BLaER1 treated with 17β-estradiol and CSF1 and Interleukin-3, amounts not matched to agents 10 nM and 100 nM (cell line): ENCODE measurements around the gene ABLIM2.

Experiments used
- H3K27ac ChIP-seq, 11 experiments: shearing (Covaris generic); formaldehyde crosslinking; 2 replicates each; pipeline ENCODE4 v1.8.1; 2022
- H3K27me3 ChIP-seq, 11 experiments: shearing (Covaris generic); formaldehyde crosslinking; 2 replicates each; pipeline ENCODE4 v1.8.1; 2022
- H3K36me3 ChIP-seq, 11 experiments: shearing (Covaris generic); formaldehyde crosslinking; 2 replicates each; pipeline ENCODE4 v1.8.1; 2022
- H3K4me1 ChIP-seq, 10 experiments: shearing (Covaris generic); formaldehyde crosslinking; 2 replicates each; pipeline ENCODE4 v1.8.1; 2022
- H3K4me2 ChIP-seq, 11 experiments: shearing (Covaris generic); formaldehyde crosslinking; 2 replicates each; pipeline ENCODE4 v1.8.1; 2022
- H3K4me3 ChIP-seq, 10 experiments: shearing (Covaris generic); formaldehyde crosslinking; 2 replicates each; pipeline ENCODE4 v1.8.1; 2022
- H3K9ac ChIP-seq, 11 experiments: shearing (Covaris generic); formaldehyde crosslinking; 2 replicates each; pipeline ENCODE4 v1.8.1; 2022
- H3K9me3 ChIP-seq, 11 experiments: shearing (Covaris generic); formaldehyde crosslinking; replicated peaks in 1 of 11; 2 replicates each; pipeline ENCODE4 v1.8.1; 2022
- H4K20me1 ChIP-seq, 11 experiments: shearing (Covaris generic); formaldehyde crosslinking; 2 replicates each; pipeline ENCODE4 v1.8.1; 2022
- Cebpa-rat ChIP-seq, 11 experiments: shearing (Covaris generic); IDR thresholded peaks; 2 replicates each; pipeline ENCODE4 v1.8.1; 2022

ABLIM2 gene

DNA sequence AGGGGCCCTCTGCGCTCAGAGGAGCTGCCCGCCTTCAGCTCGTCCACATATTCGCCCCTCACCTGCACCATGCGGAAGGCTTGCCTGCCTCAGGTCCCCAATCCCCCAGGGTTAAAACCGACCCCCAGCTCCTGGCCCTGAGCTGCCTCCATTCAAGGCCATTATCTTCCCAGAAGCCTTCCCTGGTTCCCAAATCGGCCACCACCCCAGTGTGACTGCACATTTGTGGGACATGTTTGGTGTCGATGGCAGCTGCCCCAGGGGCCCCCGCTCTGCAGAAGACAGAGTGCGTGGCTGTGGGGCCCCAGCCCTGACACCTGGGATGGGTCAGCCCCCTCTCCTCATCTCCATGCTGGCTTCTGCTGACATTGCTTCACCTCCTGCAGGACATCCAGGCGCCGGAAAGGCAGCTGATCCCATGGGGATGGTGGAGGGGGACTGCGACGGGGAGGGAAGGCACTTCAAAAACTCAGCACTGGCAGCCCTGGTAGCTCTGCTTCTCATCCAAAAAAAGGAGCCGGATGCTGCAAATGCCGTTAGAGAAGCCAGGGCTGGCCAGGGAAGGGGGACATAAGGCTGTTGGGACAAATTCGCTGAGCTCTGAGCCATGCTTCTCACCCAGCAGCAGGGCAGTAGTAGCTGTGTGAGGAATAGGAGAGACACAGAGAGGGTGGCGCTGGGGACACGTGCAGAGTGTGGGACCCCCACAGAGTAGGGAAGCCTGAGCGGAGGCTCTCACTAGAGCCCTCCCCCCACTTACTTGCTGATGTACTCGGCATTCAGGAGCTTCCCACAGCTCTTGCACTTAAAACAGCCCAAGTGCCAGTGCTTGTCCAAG lies 78.5 kb downstream of the ABLIM2 start:
- Histone ChIP-seq H3K27ac (peak overlapping the region in 3 of 11 experiments; percentile 12 to 36 (median 26); a peak in 4 of 22 replicates), H3K4me2 (peak overlapping the region; percentile 59 to 94 (median 86); a peak in 21 of 22 replicates), H3K27me3 (peaks cover 0 to 52% (median 0%) of the 10 kb centered on the region in 11 experiments; a peak in 6 of 22 replicates), H3K4me1 (peaks cover 34 to 82% (median 65%) of the 10 kb centered on the region in 10 experiments), H4K20me1 (peaks cover 0 to 59% (median 5%) of the 10 kb centered on the region in 11 experiments; a peak in 10 of 22 replicates), H3K9ac (peak overlapping the region in 4 of 11 experiments; percentile 19 to 56 (median 36); a peak in 5 of 22 replicates), H3K36me3 (no peaks in the 10 kb centered on the region), H3K9me3 (peaks cover 0 to 14% (median 8%) of the 10 kb centered on the region in 11 experiments; a peak in 10 of 22 replicates), H3K4me3 (peak overlapping the region in 1 of 10 experiments; percentile 23; a peak in 2 of 20 replicates)
- TF ChIP-seq Cebpa-rat (IDR thresholded peaks at IDR 0.05), result no peak

- TF ChIP-seq Cebpa-rat (IDR thresholded peaks at IDR 0.05), result no peak
- peaks cover 0 to 7% (median 2%) of the 10 kb centered on the region in 11 experiments; a peak in 10 of 22 replicates for H3K9me3 ChIP-seq
- H3K36me3 ChIP-seq, result no peaks in the 10 kb centered on the region
- H3K4me1 ChIP-seq, result peaks cover 34 to 78% (median 64%) of the 10 kb centered on the region in 10 experiments
- H3K9ac ChIP-seq, result peak overlapping the region in 2 of 11 experiments; percentile 2 to 56; a peak in 3 of 22 replicates
- H3K4me2 ChIP-seq, result peak overlapping the region; percentile 59 to 94 (median 86)
- peak overlapping the region in 2 of 11 experiments; percentile 16 to 52; a peak in 2 of 22 replicates for H3K27ac ChIP-seq
- no peak overlapping the region for H3K4me3 ChIP-seq
- peaks cover 0 to 59% (median 5%) of the 10 kb centered on the region in 11 experiments; a peak in 10 of 22 replicates for H4K20me1 ChIP-seq
- peaks cover 0 to 52% (median 0%) of the 10 kb centered on the region in 11 experiments; a peak in 6 of 22 replicates for H3K27me3 ChIP-seq
Measured at GRCh38 chr4:8079031-8079885, 79.4 kb downstream of the ABLIM2 start.

GRCh38 chr4:8078610-8079015 lies 80.0 kb downstream of the ABLIM2 start:
- Histone ChIP-seq H3K27ac (peak overlapping the region in 2 of 11 experiments; percentile 16 to 52; a peak in 2 of 22 replicates), H3K4me2 (peak overlapping the region; percentile 59 to 94 (median 86)), H3K27me3 (peaks cover 0 to 52% (median 0%) of the 10 kb centered on the region in 11 experiments; a peak in 6 of 22 replicates), H4K20me1 (peaks cover 0 to 59% (median 5%) of the 10 kb centered on the region in 11 experiments; a peak in 10 of 22 replicates), H3K9ac (peak overlapping the region in 1 of 11 experiments; percentile 2; a peak in 1 of 22 replicates), H3K36me3 (no peaks in the 10 kb centered on the region), H3K4me3 (no peak overlapping the region), H3K9me3 (peaks cover 0 to under 1% (median 0%) of the 10 kb centered on the region in 11 experiments; a peak in 1 of 22 replicates), H3K4me1 (peaks cover 34 to 72% (median 63%) of the 10 kb centered on the region in 10 experiments)
- TF ChIP-seq Cebpa-rat (IDR thresholded peaks at IDR 0.05), result no peak

DNA sequence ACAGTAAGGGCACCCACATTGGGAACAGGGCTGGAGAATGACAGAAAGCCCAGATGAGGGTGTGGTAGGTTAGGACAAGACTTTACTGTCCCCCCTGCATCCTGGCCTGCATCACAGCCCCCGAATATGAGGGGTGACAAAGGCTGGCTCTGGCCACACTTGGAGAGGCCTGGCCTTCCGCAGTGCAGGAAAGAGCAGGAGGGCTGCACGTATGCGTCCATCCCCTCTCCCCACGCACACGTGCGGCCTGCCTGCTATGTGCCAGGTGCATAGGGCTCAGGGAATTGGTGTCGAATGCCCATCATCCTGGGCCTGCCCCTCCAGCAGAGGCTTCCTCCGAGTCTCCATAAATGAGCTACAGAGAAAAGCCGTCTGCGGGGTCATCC lies 80.5 kb downstream of the ABLIM2 start:
- Histone ChIP-seq H3K36me3 (no peaks in the 10 kb centered on the region), H3K9me3 (no peaks in the 10 kb centered on the region), H3K4me2 (peak overlapping the region in 7 of 11 experiments; percentile 67 to 94 (median 90); a peak in 12 of 22 replicates), H3K27ac (peak overlapping the region in 1 of 11 experiments; percentile 52; a peak in 1 of 22 replicates), H3K4me1 (peaks cover 34 to 68% (median 59%) of the 10 kb centered on the region in 10 experiments), H4K20me1 (peaks cover 0 to 61% (median 5%) of the 10 kb centered on the region in 11 experiments; a peak in 10 of 22 replicates), H3K4me3 (no peak overlapping the region), H3K9ac (no peak overlapping the region), H3K27me3 (peaks cover 0 to 48% (median 0%) of the 10 kb centered on the region in 11 experiments; a peak in 6 of 22 replicates)
- TF ChIP-seq Cebpa-rat (IDR thresholded peaks at IDR 0.05), result no peak

GRCh38 chr4:8077181-8078108 lies 81.2 kb downstream of the ABLIM2 start:
- H3K36me3 ChIP-seq, result no peaks in the 10 kb centered on the region
- no peak for TF ChIP-seq Cebpa-rat (IDR thresholded peaks at IDR 0.05)
- H3K4me1 ChIP-seq, result peaks cover 34 to 68% (median 56%) of the 10 kb centered on the region in 10 experiments
- peaks cover 0 to 61% (median 5%) of the 10 kb centered on the region in 11 experiments; a peak in 10 of 22 replicates for H4K20me1 ChIP-seq
- H3K9ac ChIP-seq, result no peak overlapping the region
- H3K4me3 ChIP-seq, result no peak overlapping the region
- no peaks in the 10 kb centered on the region for H3K9me3 ChIP-seq
- peak overlapping the region in 4 of 11 experiments; percentile 67 to 94 (median 90); a peak in 4 of 22 replicates for H3K4me2 ChIP-seq
- H3K27ac ChIP-seq, result no peak overlapping the region
- H3K27me3 ChIP-seq, result peaks cover 0 to 43% (median 0%) of the 10 kb centered on the region in 11 experiments; a peak in 6 of 22 replicates

GRCh38 chr4:8076023-8076422 lies 82.6 kb downstream of the ABLIM2 start:
- no peak overlapping the region for H3K27ac ChIP-seq
- no peaks in the 10 kb centered on the region for H3K9me3 ChIP-seq
- TF ChIP-seq Cebpa-rat (IDR thresholded peaks at IDR 0.05), result no peak
- H3K4me3 ChIP-seq, result no peak overlapping the region
- H3K9ac ChIP-seq, result no peak overlapping the region
- H4K20me1 ChIP-seq, result peaks cover 0 to 59% (median 5%) of the 10 kb centered on the region in 11 experiments; a peak in 10 of 22 replicates
- H3K4me2 ChIP-seq, result peak overlapping the region in 1 of 11 experiments; percentile 44; a peak in 2 of 22 replicates
- no peaks in the 10 kb centered on the region for H3K36me3 ChIP-seq
- peaks cover 0 to 41% (median 0%) of the 10 kb centered on the region in 11 experiments; a peak in 7 of 22 replicates for H3K27me3 ChIP-seq
- peaks cover 26 to 67% (median 54%) of the 10 kb centered on the region in 10 experiments for H3K4me1 ChIP-seq

DNA sequence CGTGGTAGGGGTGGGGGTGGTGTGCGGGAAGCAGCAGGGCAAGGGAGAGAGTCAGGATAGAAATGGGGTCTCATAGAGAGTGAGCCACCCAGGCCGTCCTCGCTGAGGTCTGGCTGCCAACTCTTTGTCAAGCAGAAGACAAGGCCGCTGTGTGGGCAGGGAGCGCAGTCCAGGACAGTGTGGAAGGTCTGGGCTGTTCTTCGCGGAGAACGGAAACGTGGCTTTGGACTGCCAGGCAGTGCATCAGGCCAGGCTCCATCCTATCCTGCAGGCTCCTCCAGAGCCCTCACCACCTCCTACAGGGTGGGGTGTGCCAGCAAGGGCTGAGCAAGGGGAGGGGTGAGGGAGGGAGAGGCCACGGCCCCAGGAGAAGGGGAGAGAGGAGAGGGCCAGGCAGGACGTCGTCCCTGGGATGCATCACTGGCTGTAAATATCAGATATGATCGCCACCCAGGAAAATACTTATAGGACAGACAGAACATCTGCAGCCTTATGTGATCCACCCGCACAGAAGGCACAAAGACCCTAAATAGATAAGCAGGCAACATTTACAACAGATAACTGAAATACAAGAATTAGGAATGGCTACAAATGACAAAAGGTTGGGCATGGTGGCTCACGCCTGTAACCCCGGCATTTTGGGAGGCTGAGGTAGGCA lies 85.3 kb downstream of the ABLIM2 start:
- Histone ChIP-seq H3K4me3 (no peak overlapping the region), H3K9ac (no peak overlapping the region), H3K36me3 (no peaks in the 10 kb centered on the region), H3K4me2 (peak overlapping the region in 2 of 11 experiments; percentile 57 to 88; a peak in 3 of 22 replicates), H3K27ac (no peak overlapping the region), H3K4me1 (peaks cover 9 to 67% (median 54%) of the 10 kb centered on the region in 10 experiments), H3K9me3 (no peaks in the 10 kb centered on the region), H4K20me1 (peaks cover 0 to 32% (median 0%) of the 10 kb centered on the region in 11 experiments; a peak in 5 of 22 replicates), H3K27me3 (peaks cover 0 to 24% (median 0%) of the 10 kb centered on the region in 11 experiments; a peak in 5 of 22 replicates)
- TF ChIP-seq Cebpa-rat (IDR thresholded peaks at IDR 0.05), result no peak
